ENCODE measurements around the gene GZF1. TPM values are rescaled to one million over a fixed set of nuclear protein-coding genes. Genes with fewer than 3 reads are reported as not detected.

GZF1 gene
- total and polyA plus RNA-seq, 3 experiments from 2014 or later = 3.8 to 12.5 (median 11.9) TPM

DNA sequence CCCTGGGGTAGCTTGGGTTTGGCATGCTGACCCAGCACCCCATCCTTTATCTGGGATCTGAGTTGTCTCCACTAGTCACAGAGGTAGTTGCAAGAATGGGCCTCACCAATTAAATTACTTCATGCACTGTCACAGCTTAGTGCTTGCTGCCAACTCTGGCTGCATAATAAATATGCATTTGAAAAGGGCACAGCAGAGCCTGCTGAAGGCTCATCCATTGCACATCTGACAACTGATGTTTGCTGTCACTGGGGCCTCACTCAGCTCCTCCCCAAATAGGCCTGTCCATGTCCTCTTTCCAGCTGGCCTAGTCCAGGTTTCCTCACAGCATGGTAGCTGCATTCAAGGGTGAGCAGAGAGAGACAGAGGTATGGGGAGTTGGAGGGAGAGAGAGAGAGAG, 24.7 kb upstream of the GZF1 start:
- H3K27ac ChIP-seq (ENCODE audit: low read depth, low read length) = no peak overlapping the region
- ChIA-PET POLR2A (no interaction called here), CTCF (no interaction called here)
- Mint-ChIP-seq H3K27me3 (peaks cover 4 to 16% of the 10 kb centered on the region in 2 donors), H3K27ac (no peak overlapping the region), H3K4me3 (no peak overlapping the region), H3K36me3 (no peaks in the 10 kb centered on the region), H3K9me3 (no peaks in the 10 kb centered on the region), H3K4me1 (peaks cover 0 to 5% (median 0%) of the 10 kb centered on the region in 3 donors)
- no peaks in the 10 kb centered on the region for H3K36me3 ChIP-seq (ENCODE audit: insufficient read depth, low read length)
- no peak for DNase-seq
- H3K4me3 ChIP-seq (ENCODE audit: low read length) = no peak overlapping the region
- no peaks in the 10 kb centered on the region for H3K9me3 ChIP-seq (ENCODE audit: low read length)
- no peaks in the 10 kb centered on the region for H3K27me3 ChIP-seq (ENCODE audit: insufficient read depth, low read length, poor library complexity, severe bottlenecking)
- no peaks in the 10 kb centered on the region for H3K4me1 ChIP-seq (ENCODE audit: insufficient read depth, low read length)

DNA sequence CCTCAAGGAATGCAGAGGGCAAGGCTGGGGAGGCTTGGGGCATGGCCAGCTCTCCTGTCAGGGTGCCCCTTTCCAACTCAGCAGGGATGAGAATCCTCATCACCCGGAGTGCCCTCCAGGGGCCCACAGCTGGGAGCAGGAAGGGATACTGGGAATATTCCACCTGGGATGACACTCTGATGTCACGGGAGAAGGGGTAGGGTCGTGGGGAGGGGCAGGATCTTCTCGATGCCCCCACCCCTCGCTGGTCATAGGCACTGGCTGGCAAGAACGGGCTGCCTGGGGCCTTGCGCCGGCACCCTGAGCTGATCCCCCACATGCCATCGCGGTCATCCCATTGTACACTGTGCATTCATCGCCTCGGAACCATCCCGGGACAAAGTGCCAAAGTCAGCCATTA, 22.0 kb upstream of the GZF1 start:
- Mint-ChIP-seq H3K27ac (no peak overlapping the region), H3K36me3 (no peaks in the 10 kb centered on the region), H3K9me3 (no peaks in the 10 kb centered on the region), H3K27me3 (peaks cover 4 to 10% of the 10 kb centered on the region in 2 donors), H3K4me1 (no peaks in the 10 kb centered on the region), H3K4me3 (no peak overlapping the region)
- H3K36me3 ChIP-seq (ENCODE audit: insufficient read depth, low read length) = no peaks in the 10 kb centered on the region
- H3K4me1 ChIP-seq (ENCODE audit: insufficient read depth, low read length) = no peaks in the 10 kb centered on the region
- CTCF ChIA-PET = interaction anchor here (1.1 to 2.1 kb wide), 2 partner anchors 10 kb away, joined by 5 to 7 read pairs; partner anchors contain the start of gene NXT1
- POLR2A ChIA-PET = no interaction called here
- no peak for DNase-seq
- H3K27ac ChIP-seq (ENCODE audit: low read depth, low read length) = no peak overlapping the region
- H3K27me3 ChIP-seq (ENCODE audit: insufficient read depth, low read length, poor library complexity, severe bottlenecking) = no peaks in the 10 kb centered on the region
- no peak overlapping the region for H3K4me3 ChIP-seq (ENCODE audit: low read length)
- H3K9me3 ChIP-seq (ENCODE audit: low read length) = no peaks in the 10 kb centered on the region

DNA sequence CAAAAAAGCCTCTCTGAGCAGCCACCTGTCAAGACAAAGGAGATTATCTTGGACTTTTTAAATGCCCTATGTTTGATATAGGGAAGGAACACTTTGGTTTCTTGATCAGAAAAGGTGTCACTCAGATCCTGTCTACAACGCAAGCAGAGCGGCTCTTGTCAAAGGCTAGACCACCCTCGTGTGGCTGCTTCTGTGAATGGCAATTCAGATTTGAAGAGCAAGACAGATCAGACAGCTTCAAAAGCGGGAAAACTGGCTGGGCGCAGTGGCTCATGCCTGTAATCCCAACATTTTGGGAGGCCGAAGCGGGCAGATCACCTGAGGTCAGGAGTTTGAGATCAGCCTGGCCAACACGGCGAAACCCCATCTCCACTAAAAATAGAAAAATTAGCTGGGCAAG, 21.5 kb upstream of the GZF1 start:
- no peak overlapping the region for H3K4me3 Mint-ChIP-seq
- no peak for DNase-seq
- Histone ChIP-seq H3K27me3 (ENCODE audit: insufficient read depth, low read length, poor library complexity, severe bottlenecking) (no peaks in the 10 kb centered on the region), H3K4me3 (ENCODE audit: low read length) (no peak overlapping the region), H3K27ac (ENCODE audit: low read depth, low read length) (no peak overlapping the region), H3K4me1 (ENCODE audit: insufficient read depth, low read length) (no peaks in the 10 kb centered on the region), H3K36me3 (ENCODE audit: insufficient read depth, low read length) (no peaks in the 10 kb centered on the region), H3K9me3 (ENCODE audit: low read length) (no peaks in the 10 kb centered on the region)
- POLR2A ChIA-PET = no interaction called here
- H3K27ac Mint-ChIP-seq = no peak overlapping the region
- H3K27me3 Mint-ChIP-seq = peaks cover 4 to 10% of the 10 kb centered on the region in 2 donors
- no peaks in the 10 kb centered on the region for H3K4me1 Mint-ChIP-seq
- H3K9me3 Mint-ChIP-seq = no peaks in the 10 kb centered on the region
- no peaks in the 10 kb centered on the region for H3K36me3 Mint-ChIP-seq
- CTCF ChIA-PET = interaction anchor here (2.1 kb wide), 1 partner anchor 10 kb away, joined by 7 read pairs; the partner anchor contains the start of gene NXT1

DNA sequence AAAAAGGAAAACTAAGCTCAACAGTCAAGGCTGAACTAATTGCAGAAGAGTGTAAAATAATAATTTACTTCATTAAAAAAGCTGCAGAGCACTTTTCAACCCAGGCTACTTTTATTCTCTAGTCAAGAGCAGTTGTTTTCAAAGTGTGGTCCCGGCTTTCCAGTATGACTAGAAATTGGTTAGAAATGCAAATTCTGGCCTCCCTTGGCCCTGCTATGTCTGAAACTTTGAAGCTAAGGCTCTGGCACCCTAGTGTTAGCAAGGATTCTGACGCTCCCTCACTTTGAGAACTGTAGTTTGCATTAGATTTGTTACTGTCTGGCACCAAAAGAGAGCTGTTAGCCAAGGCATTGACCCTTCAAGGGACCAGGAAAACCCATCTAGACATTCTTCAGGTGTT, 20.9 kb upstream of the GZF1 start:
- no peak overlapping the region for H3K4me3 Mint-ChIP-seq
- no peaks in the 10 kb centered on the region for H3K4me1 Mint-ChIP-seq
- peaks cover 4 to 10% of the 10 kb centered on the region in 2 donors for H3K27me3 Mint-ChIP-seq
- H3K36me3 Mint-ChIP-seq = no peaks in the 10 kb centered on the region
- Histone ChIP-seq H3K4me1 (ENCODE audit: insufficient read depth, low read length) (no peaks in the 10 kb centered on the region), H3K4me3 (ENCODE audit: low read length) (no peak overlapping the region), H3K27ac (ENCODE audit: low read depth, low read length) (no peak overlapping the region), H3K9me3 (ENCODE audit: low read length) (no peaks in the 10 kb centered on the region), H3K36me3 (ENCODE audit: insufficient read depth, low read length) (no peaks in the 10 kb centered on the region), H3K27me3 (ENCODE audit: insufficient read depth, low read length, poor library complexity, severe bottlenecking) (no peaks in the 10 kb centered on the region)
- ChIA-PET CTCF (interaction anchor here (2.1 kb wide), 1 partner anchor 9 kb away, joined by 7 read pairs; the partner anchor contains the start of gene NXT1), POLR2A (no interaction called here)
- DNase-seq = no peak
- no peaks in the 10 kb centered on the region for H3K9me3 Mint-ChIP-seq
- H3K27ac Mint-ChIP-seq = no peak overlapping the region

DNA sequence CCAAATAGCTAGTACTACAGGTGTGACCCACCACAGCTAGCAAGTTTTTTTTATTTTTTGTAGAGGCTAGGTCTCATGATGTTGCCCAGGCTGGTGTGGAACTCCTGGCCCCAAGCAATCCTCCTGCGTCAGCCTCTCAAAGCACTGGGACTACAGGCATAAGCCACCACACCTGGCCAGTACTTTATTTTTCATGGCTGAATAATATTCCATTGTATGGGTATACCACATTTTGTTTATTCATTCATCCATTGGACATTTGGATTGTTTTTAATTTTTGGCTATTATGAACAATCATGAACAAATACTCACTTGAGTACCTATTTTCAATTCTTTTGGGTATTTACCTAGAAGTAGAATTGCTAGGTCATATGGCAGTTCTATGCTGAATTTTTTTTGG, 18.4 kb upstream of the GZF1 start:
- Mint-ChIP-seq H3K4me3 (no peak overlapping the region), H3K27ac (no peak overlapping the region), H3K4me1 (no peaks in the 10 kb centered on the region), H3K9me3 (no peaks in the 10 kb centered on the region), H3K27me3 (peaks cover 4 to 11% of the 10 kb centered on the region in 2 donors), H3K36me3 (no peaks in the 10 kb centered on the region)
- no peak for DNase-seq
- no peaks in the 10 kb centered on the region for H3K4me1 ChIP-seq (ENCODE audit: insufficient read depth, low read length)
- no peaks in the 10 kb centered on the region for H3K27me3 ChIP-seq (ENCODE audit: insufficient read depth, low read length, poor library complexity, severe bottlenecking)
- no peaks in the 10 kb centered on the region for H3K36me3 ChIP-seq (ENCODE audit: insufficient read depth, low read length)
- H3K9me3 ChIP-seq (ENCODE audit: low read length) = no peaks in the 10 kb centered on the region
- H3K4me3 ChIP-seq (ENCODE audit: low read length) = no peak overlapping the region
- H3K27ac ChIP-seq (ENCODE audit: low read depth, low read length) = no peak overlapping the region
- ChIA-PET POLR2A (no interaction called here), CTCF (no interaction called here)

DNA sequence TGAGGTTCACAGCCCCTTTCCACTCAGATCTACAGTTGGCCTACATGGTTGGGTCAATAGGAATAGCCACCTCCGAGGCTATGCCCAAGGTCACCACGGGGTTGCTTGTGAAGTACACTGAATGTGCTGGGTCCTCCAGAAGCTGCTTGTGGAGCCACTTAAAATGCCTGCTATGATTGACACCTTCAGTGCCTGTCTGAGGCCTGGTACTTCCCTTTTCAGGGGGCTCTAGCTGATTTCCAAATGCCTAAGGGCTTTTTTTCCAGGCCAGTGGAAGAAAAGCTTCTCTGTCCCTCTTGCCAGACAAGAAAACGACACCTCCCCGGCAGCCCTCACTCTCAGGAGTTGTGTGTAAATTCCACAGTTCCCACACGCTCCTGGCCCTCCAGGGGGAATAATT, 17.6 kb upstream of the GZF1 start:
- Mint-ChIP-seq H3K4me1 (peaks cover 2 to 3% (median 3%) of the 10 kb centered on the region in 3 donors), H3K27ac (no peak overlapping the region), H3K9me3 (no peaks in the 10 kb centered on the region), H3K4me3 (no peak overlapping the region), H3K36me3 (no peaks in the 10 kb centered on the region), H3K27me3 (peaks cover under 1 to 9% of the 10 kb centered on the region in 2 donors)
- Histone ChIP-seq H3K9me3 (ENCODE audit: low read length) (no peaks in the 10 kb centered on the region), H3K4me3 (ENCODE audit: low read length) (no peak overlapping the region), H3K27me3 (ENCODE audit: insufficient read depth, low read length, poor library complexity, severe bottlenecking) (no peaks in the 10 kb centered on the region), H3K4me1 (ENCODE audit: insufficient read depth, low read length) (peaks cover 6% of the 10 kb centered on the region), H3K36me3 (ENCODE audit: insufficient read depth, low read length) (no peaks in the 10 kb centered on the region), H3K27ac (ENCODE audit: low read depth, low read length) (no peak overlapping the region)
- CTCF ChIA-PET = no interaction called here
- no peak for DNase-seq
- POLR2A ChIA-PET = no interaction called here

DNA sequence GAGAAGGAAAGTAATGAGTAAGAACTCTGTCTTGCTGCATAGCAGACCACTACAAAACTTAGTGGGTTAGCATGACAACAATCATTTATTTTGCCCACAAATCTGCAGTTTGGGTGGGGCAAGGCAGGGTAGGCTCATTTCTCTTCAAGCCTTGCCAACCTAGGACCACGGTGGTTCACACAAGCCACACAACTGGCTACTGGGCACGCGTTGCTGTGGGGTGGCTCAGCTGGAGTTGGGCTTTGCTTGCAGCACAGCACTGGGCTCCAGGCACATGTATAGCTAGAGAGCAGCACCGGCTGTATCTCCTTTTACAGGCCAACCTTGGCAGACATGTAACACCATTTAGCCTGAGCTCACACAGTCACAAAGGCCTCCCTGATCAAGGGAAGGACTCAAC, 16.0 kb upstream of the GZF1 start:
- Mint-ChIP-seq H3K4me3 (no peak overlapping the region), H3K9me3 (no peaks in the 10 kb centered on the region), H3K27me3 (peaks cover 0 to 9% of the 10 kb centered on the region in 2 donors), H3K4me1 (peaks cover 7 to 9% (median 7%) of the 10 kb centered on the region in 3 donors), H3K36me3 (peaks cover 0 to 9% (median 0%) of the 10 kb centered on the region in 3 donors), H3K27ac (no peak overlapping the region)
- DNase-seq = no peak
- H3K4me3 ChIP-seq (ENCODE audit: low read length) = no peak overlapping the region
- no peaks in the 10 kb centered on the region for H3K36me3 ChIP-seq (ENCODE audit: insufficient read depth, low read length)
- no peaks in the 10 kb centered on the region for H3K27me3 ChIP-seq (ENCODE audit: insufficient read depth, low read length, poor library complexity, severe bottlenecking)
- H3K27ac ChIP-seq (ENCODE audit: low read depth, low read length) = no peak overlapping the region
- ChIA-PET POLR2A (no interaction called here), CTCF (no interaction called here)
- no peaks in the 10 kb centered on the region for H3K9me3 ChIP-seq (ENCODE audit: low read length)
- H3K4me1 ChIP-seq (ENCODE audit: insufficient read depth, low read length) = peaks cover 9% of the 10 kb centered on the region

DNA sequence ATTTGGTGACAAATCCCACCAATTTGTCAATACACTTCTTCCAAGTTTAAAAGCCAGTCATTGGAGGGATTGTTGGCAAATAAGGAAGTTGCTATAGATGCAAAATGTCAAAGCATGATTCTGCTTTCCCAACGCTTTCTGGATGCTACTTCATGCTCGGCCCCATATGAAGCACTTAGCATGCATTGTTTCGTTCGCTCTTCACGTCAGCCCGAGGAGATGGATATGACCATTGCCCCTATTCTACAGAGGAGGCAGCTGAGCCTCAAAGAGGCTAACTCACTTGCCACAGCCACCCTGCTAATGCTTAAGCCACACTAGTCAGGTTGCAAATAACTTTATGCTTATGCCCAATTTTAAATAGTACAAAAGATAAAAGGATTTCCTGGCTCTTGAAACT, 14.2 kb upstream of the GZF1 start:
- Mint-ChIP-seq H3K36me3 (peaks cover 0 to 13% (median 0%) of the 10 kb centered on the region in 3 donors), H3K27me3 (peaks cover 0 to 7% of the 10 kb centered on the region in 2 donors), H3K9me3 (no peaks in the 10 kb centered on the region), H3K27ac (peak overlapping the region in 7 of 8 donors; percentile 19 to 99 (median 72)), H3K4me1 (peaks cover 19 to 22% (median 20%) of the 10 kb centered on the region in 3 donors), H3K4me3 (peak overlapping the region in 1 of 7 donors; percentile 41)
- H3K36me3 ChIP-seq (ENCODE audit: insufficient read depth, low read length) = no peaks in the 10 kb centered on the region
- peaks cover 21% of the 10 kb centered on the region for H3K4me1 ChIP-seq (ENCODE audit: insufficient read depth, low read length)
- no peaks in the 10 kb centered on the region for H3K27me3 ChIP-seq (ENCODE audit: insufficient read depth, low read length, poor library complexity, severe bottlenecking)
- H3K4me3 ChIP-seq (ENCODE audit: low read length) = no peak overlapping the region
- no peaks in the 10 kb centered on the region for H3K9me3 ChIP-seq (ENCODE audit: low read length)
- DNase-seq = no peak
- ChIA-PET POLR2A (no interaction called here), CTCF (no interaction called here)
- H3K27ac ChIP-seq (ENCODE audit: low read depth, low read length) = no peak overlapping the region

Data from CD8-positive, alpha-beta memory T cell (primary cell).